Ishikawa (cell line): Measurements from ENCODE around the gene SRGAP1.

Experiments used
- EGR1 ChIP-seq: IDR thresholded peaks from 2 replicates; pipeline ENCODE4 v1.6.1; 2012
- EP300 ChIP-seq: IDR thresholded peaks from 2 replicates; pipeline ENCODE4 v1.6.1; 2012; ENCODE audit warnings: borderline replicate concordance
- USF1 ChIP-seq: IDR thresholded peaks from 2 replicates; pipeline ENCODE4 v1.6.1; 2012
- ZBTB7A ChIP-seq: IDR thresholded peaks from 2 replicates; pipeline ENCODE4 v1.6.1; 2012; ENCODE audit warnings: low read depth

- no peak for TF ChIP-seq EP300
- no peak for TF ChIP-seq USF1
- TF ChIP-seq EGR1, result no peak
- no peak for TF ChIP-seq ZBTB7A
These were observed 98.2 kb downstream of the SRGAP1 start for GRCh38 chr12:63942464-63943241.
